ENCODE data around the gene LPGAT1.
"Not testable (repeated sequence)": the region's sequence is repeated elsewhere in the genome, so short reads cannot be mapped to it uniquely, and the experiment has no call there.

LPGAT1 gene

GRCh38 chr1:211722277-211723175, 108.0 kb downstream of the LPGAT1 start:
- DNase-seq (ENCODE audit: low read depth, low spot score): no peak
- Histone ChIP-seq H3K9ac (ENCODE audit: insufficient read length) (no peak overlapping the region), H3K27ac (no peak overlapping the region), H3K36me3 (ENCODE audit: insufficient read depth, low read length) (no peaks in the 10 kb centered on the region), H3K4me3 (no peak overlapping the region), H3K9me3 (ENCODE audit: low read depth, low read length) (no peaks in the 10 kb centered on the region)
- TF ChIP-seq POLR2AphosphoS5 (IDR thresholded peaks at IDR 0.05; ENCODE audit: borderline replicate concordance, low read depth, low read length): no peak
- no peak for TF ChIP-seq EZH2 (IDR thresholded peaks at IDR 0.05)
- no peak for TF ChIP-seq FOXP2 (optimal IDR thresholded peaks at IDR 0.05; ENCODE audit: control extremely low read depth, extremely low read length, insufficient read depth)

GRCh38 chr1:211716555-211716954, 114.0 kb downstream of the LPGAT1 start:
- H3K36me3 ChIP-seq (ENCODE audit: insufficient read depth, low read length); H3K9ac ChIP-seq (ENCODE audit: insufficient read length); DNase-seq (ENCODE audit: low read depth, low spot score); H3K9me3 ChIP-seq (ENCODE audit: low read depth, low read length); H3K27ac ChIP-seq; H3K4me3 ChIP-seq: not testable (repeated sequence)

- Histone ChIP-seq H3K9ac (ENCODE audit: insufficient read length) (no peak overlapping the region), H3K36me3 (ENCODE audit: insufficient read depth, low read length) (no peaks in the 10 kb centered on the region), H3K9me3 (ENCODE audit: low read depth, low read length) (no peaks in the 10 kb centered on the region), H3K27ac (no peak overlapping the region), H3K4me3 (no peak overlapping the region)
- TF ChIP-seq POLR2AphosphoS5 (IDR thresholded peaks at IDR 0.05; ENCODE audit: borderline replicate concordance, low read depth, low read length): no peak
- TF ChIP-seq FOXP2 (optimal IDR thresholded peaks at IDR 0.05; ENCODE audit: control extremely low read depth, extremely low read length, insufficient read depth): no peak
- TF ChIP-seq EZH2 (IDR thresholded peaks at IDR 0.05): no peak
- DNase-seq (ENCODE audit: low read depth, low spot score): no peak
Measured at GRCh38 chr1:211715971-211716370, 114.6 kb downstream of the LPGAT1 start.

- DNase-seq (ENCODE audit: low read depth, low spot score): no peak
- H3K9me3 ChIP-seq (ENCODE audit: low read depth, low read length): no peaks in the 10 kb centered on the region
- TF ChIP-seq FOXP2 (optimal IDR thresholded peaks at IDR 0.05; ENCODE audit: control extremely low read depth, extremely low read length, insufficient read depth) (no peak), POLR2AphosphoS5 (IDR thresholded peaks at IDR 0.05; ENCODE audit: borderline replicate concordance, low read depth, low read length) (no peak), EZH2 (IDR thresholded peaks at IDR 0.05) (no peak)
- H3K27ac ChIP-seq: no peak overlapping the region
- no peak overlapping the region for H3K9ac ChIP-seq (ENCODE audit: insufficient read length)
- no peak overlapping the region for H3K4me3 ChIP-seq
- H3K36me3 ChIP-seq (ENCODE audit: insufficient read depth, low read length): no peaks in the 10 kb centered on the region
Measured at GRCh38 chr1:211714154-211714553, 116.4 kb downstream of the LPGAT1 start.

- DNase-seq (ENCODE audit: low read depth, low spot score): no peak
Measured at GRCh38 chr1:211713231-211713630, 117.3 kb downstream of the LPGAT1 start.

GRCh38 chr1:211711315-211711705, 119.3 kb downstream of the LPGAT1 start:
- DNase-seq (ENCODE audit: low read depth, low spot score): no peak
- H3K36me3 ChIP-seq (ENCODE audit: insufficient read depth, low read length): no peaks in the 10 kb centered on the region
- H3K9ac ChIP-seq (ENCODE audit: insufficient read length): no peak overlapping the region
- TF ChIP-seq EZH2 (IDR thresholded peaks at IDR 0.05) (no peak), FOXP2 (optimal IDR thresholded peaks at IDR 0.05; ENCODE audit: control extremely low read depth, extremely low read length, insufficient read depth) (no peak), POLR2AphosphoS5 (IDR thresholded peaks at IDR 0.05; ENCODE audit: borderline replicate concordance, low read depth, low read length) (no peak)
- H3K4me3 ChIP-seq: no peak overlapping the region
- H3K9me3 ChIP-seq (ENCODE audit: low read depth, low read length): no peaks in the 10 kb centered on the region
- no peak overlapping the region for H3K27ac ChIP-seq

More at GRCh38 chr1:211713231-211713630, 117.3 kb downstream of the LPGAT1 start:
- H3K36me3 ChIP-seq (ENCODE audit: insufficient read depth, low read length): no peaks in the 10 kb centered on the region
- no peaks in the 10 kb centered on the region for H3K9me3 ChIP-seq (ENCODE audit: low read depth, low read length)
- no peak for TF ChIP-seq FOXP2 (optimal IDR thresholded peaks at IDR 0.05; ENCODE audit: control extremely low read depth, extremely low read length, insufficient read depth)
- TF ChIP-seq EZH2 (IDR thresholded peaks at IDR 0.05): no peak
- no peak overlapping the region for H3K4me3 ChIP-seq
- no peak overlapping the region for H3K9ac ChIP-seq (ENCODE audit: insufficient read length)
- no peak overlapping the region for H3K27ac ChIP-seq

- Histone ChIP-seq H3K9me3 (ENCODE audit: low read depth, low read length) (no peaks in the 10 kb centered on the region), H3K9ac (ENCODE audit: insufficient read length) (no peak overlapping the region), H3K4me3 (no peak overlapping the region), H3K36me3 (ENCODE audit: insufficient read depth, low read length) (no peaks in the 10 kb centered on the region), H3K27ac (no peak overlapping the region)
- DNase-seq (ENCODE audit: low read depth, low spot score): no peak
- no peak for TF ChIP-seq FOXP2 (optimal IDR thresholded peaks at IDR 0.05; ENCODE audit: control extremely low read depth, extremely low read length, insufficient read depth)
- TF ChIP-seq EZH2 (IDR thresholded peaks at IDR 0.05): no peak
Measured at GRCh38 chr1:211710566-211711314, 119.8 kb downstream of the LPGAT1 start.

GRCh38 chr1:211708926-211709325, 121.6 kb downstream of the LPGAT1 start:
- no peak for DNase-seq (ENCODE audit: low read depth, low spot score)
- Histone ChIP-seq H3K4me3 (no peak overlapping the region), H3K9me3 (ENCODE audit: low read depth, low read length) (no peaks in the 10 kb centered on the region), H3K36me3 (ENCODE audit: insufficient read depth, low read length) (no peaks in the 10 kb centered on the region), H3K27ac (no peak overlapping the region), H3K9ac (ENCODE audit: insufficient read length) (no peak overlapping the region)
- no peak for TF ChIP-seq POLR2AphosphoS5 (IDR thresholded peaks at IDR 0.05; ENCODE audit: borderline replicate concordance, low read depth, low read length)
